Panc1 (cell line): ENCODE data around the gene FOCAD.

Experiments
- CTCF ChIP-seq: fragments of 450-650 bp; IDR thresholded peaks from 2 replicates; pipeline ENCODE4 v1.5.1; 2017; ENCODE audit warnings: mild to moderate bottlenecking
- POLR2AphosphoS5 ChIP-seq: IDR thresholded peaks from 2 replicates; pipeline ENCODE4 v1.6.1; 2012; ENCODE audit warnings: mild to moderate bottlenecking, low read depth, low read length, moderate library complexity
- SIN3A ChIP-seq: IDR thresholded peaks from 2 replicates; pipeline ENCODE4 v1.6.1; 2012; ENCODE audit warnings: low read depth, mild to moderate bottlenecking, low read length, moderate library complexity, borderline replicate concordance; ENCODE audit not compliant: insufficient read depth

- TF ChIP-seq CTCF, result no peak
- TF ChIP-seq POLR2AphosphoS5, result no peak
- no peak for TF ChIP-seq SIN3A
Measured at GRCh38 chr9:20808002-20808401, 123.9 kb downstream of the FOCAD start.
